ENCODE results near the gene CALHM3. TPM values are rescaled to one million over a fixed set of nuclear protein-coding genes. Genes with fewer than 3 reads are reported as not detected.

Gene CALHM3
- total RNA-seq, 1 experiment from 2014 or later: 2.3 TPM

DNA sequence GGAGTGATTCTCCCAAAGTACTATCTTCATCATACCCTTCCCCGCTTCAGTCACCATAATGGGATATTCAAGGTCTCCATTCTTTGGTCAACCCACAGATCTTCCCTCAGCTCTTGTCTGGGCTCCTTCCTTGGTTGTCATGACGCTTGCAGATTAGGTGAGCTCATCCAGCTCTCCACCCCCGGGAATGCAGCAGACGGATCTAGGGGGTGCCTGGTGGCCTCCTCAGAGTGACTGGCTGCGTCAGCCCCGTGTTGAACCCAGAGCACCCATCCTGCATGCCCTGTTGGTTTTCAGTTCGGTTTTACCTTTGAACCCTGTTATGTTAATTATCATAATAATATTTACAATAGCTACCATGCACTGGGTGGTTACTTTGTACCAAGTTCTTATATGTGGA is 20.8 kb upstream of the CALHM3 start:
- peaks cover 10% of the 10 kb centered on the region for H3K4me1 ChIP-seq (ENCODE audit: insufficient read depth, low read length)
- no peaks in the 10 kb centered on the region for H3K9me2 ChIP-seq (replicated peaks; ENCODE audit: low read length)
- peaks cover 9% of the 10 kb centered on the region for H3K27me3 ChIP-seq (ENCODE audit: low read length)
- H3K79me2 ChIP-seq (ENCODE audit: low read length): no peaks in the 10 kb centered on the region
- DNase-seq: no peak
- CTCF ChIA-PET: no interaction called here
- H3K27ac ChIP-seq (ENCODE audit: low read length): no peak overlapping the region
- no peak overlapping the region for H3K9ac ChIP-seq (ENCODE audit: low read length)
- ATAC-seq: no peak
- H3K4me3 ChIP-seq (ENCODE audit: low read length): no peak overlapping the region
- BruUV-seq (replicated peaks): no TSS peak
- intact Hi-C loops (cut with micrococcal nuclease): no loop called here
- H2AFZ ChIP-seq (ENCODE audit: low read length): no peak overlapping the region
- no peaks in the 10 kb centered on the region for H3K36me3 ChIP-seq (ENCODE audit: low read depth, low read length)
- no peaks in the 10 kb centered on the region for H4K20me1 ChIP-seq (ENCODE audit: low read length)
- no peaks in the 10 kb centered on the region for H3K9me3 ChIP-seq (ENCODE audit: low read length)
- POLR2A ChIA-PET (ENCODE audit: unreplicated experiment): no interaction called here
- TF ChIP-seq, protein P1, sequence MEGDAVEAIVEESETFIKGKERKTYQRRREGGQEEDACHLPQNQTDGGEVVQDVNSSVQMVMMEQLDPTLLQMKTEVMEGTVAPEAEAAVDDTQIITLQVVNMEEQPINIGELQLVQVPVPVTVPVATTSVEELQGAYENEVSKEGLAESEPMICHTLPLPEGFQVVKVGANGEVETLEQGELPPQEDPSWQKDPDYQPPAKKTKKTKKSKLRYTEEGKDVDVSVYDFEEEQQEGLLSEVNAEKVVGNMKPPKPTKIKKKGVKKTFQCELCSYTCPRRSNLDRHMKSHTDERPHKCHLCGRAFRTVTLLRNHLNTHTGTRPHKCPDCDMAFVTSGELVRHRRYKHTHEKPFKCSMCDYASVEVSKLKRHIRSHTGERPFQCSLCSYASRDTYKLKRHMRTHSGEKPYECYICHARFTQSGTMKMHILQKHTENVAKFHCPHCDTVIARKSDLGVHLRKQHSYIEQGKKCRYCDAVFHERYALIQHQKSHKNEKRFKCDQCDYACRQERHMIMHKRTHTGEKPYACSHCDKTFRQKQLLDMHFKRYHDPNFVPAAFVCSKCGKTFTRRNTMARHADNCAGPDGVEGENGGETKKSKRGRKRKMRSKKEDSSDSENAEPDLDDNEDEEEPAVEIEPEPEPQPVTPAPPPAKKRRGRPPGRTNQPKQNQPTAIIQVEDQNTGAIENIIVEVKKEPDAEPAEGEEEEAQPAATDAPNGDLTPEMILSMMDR (conservative IDR thresholded peaks at IDR 0.05; ENCODE audit: low read depth, low read length): no peak
- no peak for TF ChIP-seq EZH2 (IDR thresholded peaks at IDR 0.05; ENCODE audit: low read length, unreplicated experiment)
- no peak for TF ChIP-seq EZH2phosphoT487 (IDR thresholded peaks at IDR 0.05; ENCODE audit: borderline replicate concordance, low read length)
- H3K4me2 ChIP-seq (ENCODE audit: low read length): no peak overlapping the region
- H3F3A ChIP-seq (ENCODE audit: low read length, unreplicated experiment): no peaks in the 10 kb centered on the region

DNA sequence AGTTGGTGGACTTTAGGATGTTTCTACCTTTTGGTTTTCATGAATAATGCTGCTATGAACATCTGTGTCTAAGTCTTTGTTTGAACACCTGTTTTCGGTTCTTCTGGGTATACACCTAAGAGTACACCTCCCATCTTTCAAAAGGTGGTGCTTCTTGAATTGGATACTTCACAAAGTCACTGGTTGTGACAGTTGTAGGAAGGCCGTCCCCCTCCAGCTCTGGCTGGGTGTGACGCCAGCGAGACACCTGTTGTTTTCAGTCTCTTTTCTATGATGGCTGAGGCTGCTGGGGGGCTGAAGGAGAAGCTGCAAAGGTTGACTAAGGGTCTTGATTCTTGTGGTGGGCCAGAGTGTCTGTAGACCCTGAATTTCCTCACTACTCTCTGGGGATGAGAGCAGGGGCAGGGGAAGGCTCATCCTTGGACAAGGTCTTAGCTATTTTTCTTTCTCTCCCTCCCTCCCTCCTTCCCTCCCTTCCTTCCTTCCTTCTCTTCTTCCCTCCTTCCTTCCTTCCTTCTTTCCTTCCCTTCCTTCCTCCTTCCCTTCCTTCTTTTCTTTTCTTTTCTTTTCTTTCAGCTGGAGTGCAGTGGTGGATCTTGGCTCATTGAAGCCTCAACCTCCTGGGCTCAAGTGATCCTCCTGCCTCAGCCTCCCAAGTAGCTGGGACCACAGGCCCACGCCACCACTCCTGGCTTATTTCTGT is 20.0 kb upstream of the CALHM3 start:
- CTCF ChIA-PET: no interaction called here
- no peak for ATAC-seq
- H3F3A ChIP-seq (ENCODE audit: low read length, unreplicated experiment): no peaks in the 10 kb centered on the region
- no peak overlapping the region for H3K4me2 ChIP-seq (ENCODE audit: low read length)
- H3K79me2 ChIP-seq (ENCODE audit: low read length): no peaks in the 10 kb centered on the region
- no peaks in the 10 kb centered on the region for H3K9me3 ChIP-seq (ENCODE audit: low read length)
- H2AFZ ChIP-seq (ENCODE audit: low read length): no peak overlapping the region
- no peak overlapping the region for H3K9ac ChIP-seq (ENCODE audit: low read length)
- peaks cover 17% of the 10 kb centered on the region for H3K27me3 ChIP-seq (ENCODE audit: low read length)
- DNase-seq: no peak
- BruUV-seq (replicated peaks): no TSS peak
- POLR2A ChIA-PET (ENCODE audit: unreplicated experiment): no interaction called here
- peaks cover 2% of the 10 kb centered on the region for H3K4me1 ChIP-seq (ENCODE audit: insufficient read depth, low read length)
- TF ChIP-seq EZH2 (IDR thresholded peaks at IDR 0.05; ENCODE audit: low read length, unreplicated experiment) (no peak), EZH2phosphoT487 (IDR thresholded peaks at IDR 0.05; ENCODE audit: borderline replicate concordance, low read length) (no peak)
- TF ChIP-seq, protein P1 (conservative IDR thresholded peaks at IDR 0.05; ENCODE audit: low read depth, low read length): no peak
- no peaks in the 10 kb centered on the region for H3K36me3 ChIP-seq (ENCODE audit: low read depth, low read length)
- no peak overlapping the region for H3K27ac ChIP-seq (ENCODE audit: low read length)
- intact Hi-C loops (cut with micrococcal nuclease): no loop called here
- H4K20me1 ChIP-seq (ENCODE audit: low read length): no peaks in the 10 kb centered on the region
- no peak overlapping the region for H3K4me3 ChIP-seq (ENCODE audit: low read length)
- no peaks in the 10 kb centered on the region for H3K9me2 ChIP-seq (replicated peaks; ENCODE audit: low read length)

DNA sequence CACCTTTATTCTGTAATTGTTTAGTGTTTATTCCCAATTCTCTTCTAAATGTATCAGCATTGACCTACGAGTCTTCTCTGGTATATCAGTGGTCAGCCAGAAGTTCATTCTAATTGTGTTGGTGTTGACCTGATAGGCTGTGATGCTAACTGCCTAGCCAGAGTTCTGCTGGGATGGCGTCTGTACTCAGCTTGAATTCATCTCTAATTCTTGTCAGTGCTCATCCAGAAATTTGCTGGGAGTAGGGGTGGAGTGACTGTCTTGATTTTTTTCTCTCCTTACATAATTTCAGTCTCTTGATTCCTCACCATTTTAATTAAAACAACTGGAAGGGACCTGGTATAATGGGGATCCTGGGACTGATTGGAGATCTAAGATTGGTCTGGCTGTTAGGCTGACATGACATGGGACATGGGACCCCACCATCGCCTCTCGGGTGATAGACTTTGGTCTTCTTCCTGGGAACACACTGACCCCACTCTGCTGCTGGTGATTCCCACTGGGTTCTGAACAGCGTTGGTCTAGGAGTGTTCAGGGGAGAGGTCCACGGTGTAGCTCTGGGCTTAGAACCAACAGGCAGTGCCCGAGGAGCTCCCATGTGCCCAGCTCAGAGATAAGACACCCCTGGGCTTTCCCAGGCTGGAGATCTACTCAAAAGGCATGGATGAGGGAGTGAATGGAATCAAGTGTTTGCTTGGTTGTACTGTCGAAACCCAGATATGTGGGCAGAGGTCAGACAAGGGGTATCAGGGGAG is 18.3 kb upstream of the CALHM3 start:
- Histone ChIP-seq H3K27me3 (ENCODE audit: low read length) (peaks cover 23% of the 10 kb centered on the region), H3K9ac (ENCODE audit: low read length) (no peak overlapping the region), H3K27ac (ENCODE audit: low read length) (no peak overlapping the region), H3K79me2 (ENCODE audit: low read length) (no peaks in the 10 kb centered on the region), H3K4me3 (ENCODE audit: low read length) (no peak overlapping the region), H3K9me2 (replicated peaks; ENCODE audit: low read length) (no peaks in the 10 kb centered on the region), H3K4me1 (ENCODE audit: insufficient read depth, low read length) (peaks cover under 1% of the 10 kb centered on the region; the same call in 1 of the 2 replicates), H3K4me2 (ENCODE audit: low read length) (no peak overlapping the region), H3F3A (ENCODE audit: low read length, unreplicated experiment) (no peaks in the 10 kb centered on the region), H4K20me1 (ENCODE audit: low read length) (no peaks in the 10 kb centered on the region), H3K9me3 (ENCODE audit: low read length) (no peaks in the 10 kb centered on the region), H2AFZ (ENCODE audit: low read length) (no peak overlapping the region), H3K36me3 (ENCODE audit: low read depth, low read length) (no peaks in the 10 kb centered on the region)
- CTCF ChIA-PET: no interaction called here
- no peak for TF ChIP-seq EZH2 (IDR thresholded peaks at IDR 0.05; ENCODE audit: low read length, unreplicated experiment)
- TF ChIP-seq, protein P1 (conservative IDR thresholded peaks at IDR 0.05; ENCODE audit: low read depth, low read length): no peak
- no peak for TF ChIP-seq EZH2phosphoT487 (IDR thresholded peaks at IDR 0.05; ENCODE audit: borderline replicate concordance, low read length)
- POLR2A ChIA-PET (ENCODE audit: unreplicated experiment): no interaction called here
- BruUV-seq (replicated peaks): no TSS peak
- no peak for DNase-seq
- no peak for ATAC-seq
- intact Hi-C loops (cut with micrococcal nuclease): no loop called here

Data from PC-3 (cell line).